K562 (cell line): ENCODE data around the gene ACSF3. TPM values are rescaled to one million over a fixed set of nuclear protein-coding genes. Genes with fewer than 3 reads are reported as not detected.

Experiments used
- ATAC-seq: fragments of 200-7000 bp; cut with Tn5 transposase; 3 replicates; pipeline ENCODE4 v1.9.1; 2020; ENCODE audit warnings: moderate library complexity
- BruUV-seq: library from RNA; stranded (reverse); fragments of 400-500 nt; replicated peaks from 2 replicates; lab custom pipeline; 2021; lab: Mats Ljungman, UMichigan
- CTCF ChIA-PET: fragments of 300-600 bp; formaldehyde crosslinking; extraction: SDS; loops from one replicate; lab custom pipeline; 2021; ENCODE audit warnings: low intra/inter-chr PET ratio; lab: Yijun Ruan, JAX
- POLR2A ChIA-PET: fragments of 300-600, 350-650 bp; sonication (Branson Sonifier 250); formaldehyde crosslinking; extraction: SDS; loops from one replicate; lab custom pipeline; 2021; ENCODE audit warnings: antibody characterized with exemption, inconsistent platforms; lab: Yijun Ruan, JAX
- DNase-seq, 4 experiments: peaks; one replicate each; pipeline versions ENCODE4 v3.0.0 to v3.0.0-alpha.2; 2011 to 2018; ENCODE audit warnings: low spot score in 3 of 4, mixed read lengths in 3 of 4; ENCODE audit errors: extremely low read depth in 1 of 4
- FAIRE-seq: peaks from 2 replicates; lab custom pipeline; 2011; peaks lifted over from hg19 to GRCh38; lab: Jason Lieb, UNC
- H2AFZ ChIP-seq: 2 replicates; pipeline ENCODE4 v1.6.0; 2011; ENCODE audit warnings: low read depth, low read length, control low read depth, inconsistent platforms
- H3K27ac ChIP-seq: fragments of 200-600 bp; 3 replicates; pipeline ENCODE4 v1.8.0; 2011; ENCODE audit warnings: low read depth, mild to moderate bottlenecking, control low read depth, inconsistent platforms, low read length, moderate library complexity, mixed read lengths; ENCODE audit errors: extremely low read depth
- H3K27me3 ChIP-seq, 2 experiments: fragments of 300-600 bp in 1 of 2; 2 replicates in 1 of 2; 3 replicates in 1 of 2; pipeline versions ENCODE4 v1.6.0 to v1.8.0; 2011; ENCODE audit warnings: inconsistent platforms in 2 of 2, low read length in 2 of 2, mild to moderate bottlenecking in 1 of 2, mixed read lengths in 1 of 2, moderate library complexity in 1 of 2; ENCODE audit not compliant: control insufficient read depth in 2 of 2, insufficient read depth in 2 of 2
- H3K36me3 ChIP-seq: fragments of 300-600 bp; 3 replicates; pipeline ENCODE4 v1.8.0; 2011; ENCODE audit warnings: mild to moderate bottlenecking, low read length, inconsistent platforms; ENCODE audit not compliant: control insufficient read depth, insufficient read depth
- H3K4me1 ChIP-seq, 2 experiments: fragments of 200-600 bp in 1 of 2; replicated peaks in 1 of 2; 2 replicates in 1 of 2; 3 replicates in 1 of 2; pipeline versions ENCODE4 v1.5.1 to v1.8.0; 2011; ENCODE audit warnings: inconsistent platforms in 2 of 2, low read length in 2 of 2, mild to moderate bottlenecking in 1 of 2, mixed read lengths in 1 of 2, moderate library complexity in 1 of 2; ENCODE audit not compliant: control insufficient read depth in 2 of 2, insufficient read depth in 2 of 2
- H3K4me2 ChIP-seq: 2 replicates; pipeline ENCODE4 v1.6.1; 2011; ENCODE audit warnings: low read length, control low read depth, inconsistent platforms, mixed read lengths; ENCODE audit not compliant: insufficient read depth
- H3K4me3 ChIP-seq: fragments of 200-600 bp; sonication (generic), shearing (Covaris generic); 2 replicates; pipeline ENCODE4 v1.5.1; 2016; ENCODE audit warnings: control low read depth, inconsistent platforms
- H3K79me2 ChIP-seq: fragments of 200-600 bp; 3 replicates; pipeline ENCODE4 v1.8.0; 2011; ENCODE audit warnings: low read length, inconsistent platforms; ENCODE audit not compliant: control insufficient read depth, insufficient read depth
- H3K9ac ChIP-seq, 2 experiments: 2 replicates each; pipeline versions ENCODE4 v1.6.0 to v1.6.1; 2011; ENCODE audit warnings: low read depth in 2 of 2, low read length in 2 of 2, control low read depth in 1 of 2, inconsistent platforms in 1 of 2, mild to moderate bottlenecking in 1 of 2, mixed read lengths in 1 of 2; ENCODE audit not compliant: insufficient read depth in 1 of 2
- H3K9me1 ChIP-seq: one replicate; pipeline ENCODE4 v1.6.0; 2011; ENCODE audit warnings: inconsistent platforms, mild to moderate bottlenecking, low read length, moderate library complexity; ENCODE audit not compliant: control insufficient read depth, insufficient read depth
- H3K9me3 ChIP-seq: replicated peaks from 2 replicates; pipeline ENCODE4 v1.5.1; 2011; ENCODE audit warnings: low read depth, low read length, inconsistent platforms; ENCODE audit not compliant: control insufficient read depth, insufficient read depth
- H4K20me1 ChIP-seq: replicated peaks from 2 replicates; pipeline ENCODE4 v1.6.1; 2011; ENCODE audit warnings: low read length, inconsistent platforms, mixed read lengths; ENCODE audit not compliant: control insufficient read depth, insufficient read depth
- BDP1 ChIP-seq: IDR thresholded peaks from 3 replicates; pipeline ENCODE4 v1.6.1; 2011; ENCODE audit not compliant: insufficient read length, insufficient read depth
- CAMTA2 ChIP-seq: fragments of 250-450 bp; sonication (Bioruptor Pico); conservative IDR thresholded peaks from 2 replicates; pipeline ENCODE4 v1.5.1; 2022
- DNMT1 ChIP-seq: fragments of 450-650 bp; IDR thresholded peaks from 2 replicates; pipeline ENCODE4 v1.6.1; 2016; ENCODE audit warnings: antibody characterized with exemption, mild to moderate bottlenecking
- ERF ChIP-seq: fragments of 450-650 bp; formaldehyde crosslinking; IDR thresholded peaks from 2 replicates; pipeline ENCODE4 v1.4.0; 2020; ENCODE audit warnings: mild to moderate bottlenecking, mixed read lengths
- FOXA3 ChIP-seq, 2 experiments: fragments of 450-650 bp in 1 of 2; sonication (generic) in 1 of 2; formaldehyde crosslinking; IDR thresholded peaks in 1 of 2; conservative IDR thresholded peaks in 1 of 2; 2 replicates each; pipeline versions ENCODE4 v1.4.0 to v1.8.0; 2020 to 2022; ENCODE audit warnings: mild to moderate bottlenecking in 2 of 2, missing genetic modification reagents in 1 of 2
- HMBOX1 ChIP-seq: sonication (generic); IDR thresholded peaks from 2 replicates; pipeline ENCODE4 v1.6.1; 2016
- HNRNPUL1 ChIP-seq: fragments of 200-400 bp; formaldehyde crosslinking; IDR thresholded peaks from 2 replicates; pipeline ENCODE4 v1.6.1; 2017; ENCODE audit warnings: low read length
- MCM5 ChIP-seq: fragments of 450-650 bp; IDR thresholded peaks from 2 replicates; pipeline ENCODE4 v1.6.1; 2016; ENCODE audit warnings: low read depth
- PML ChIP-seq: IDR thresholded peaks from 2 replicates; pipeline ENCODE4 v1.6.1; 2012; ENCODE audit warnings: low read length, inconsistent platforms
- PURB ChIP-seq: sonication (generic); formaldehyde crosslinking; IDR thresholded peaks from 2 replicates; pipeline ENCODE4 v1.9.0; 2021; ENCODE audit warnings: low read depth, mild to moderate bottlenecking, missing genetic modification reagents
- SIRT6 ChIP-seq: IDR thresholded peaks from one replicate; pipeline ENCODE4 v1.6.1; 2012; ENCODE audit warnings: low read depth, mild to moderate bottlenecking, control low read depth, inconsistent platforms, low read length, moderate library complexity
- SIX5 ChIP-seq, 2 experiments: IDR thresholded peaks; 2 replicates each; pipeline ENCODE4 v1.6.1; 2011; ENCODE audit warnings: low read length in 2 of 2, borderline replicate concordance in 1 of 2, low read depth in 1 of 2, mild to moderate bottlenecking in 1 of 2, moderate library complexity in 1 of 2; ENCODE audit not compliant: insufficient read depth in 1 of 2
- TAF1 ChIP-seq: IDR thresholded peaks from 2 replicates; pipeline ENCODE4 v1.6.1; 2011; ENCODE audit warnings: mild to moderate bottlenecking, low read length, moderate library complexity; ENCODE audit not compliant: insufficient read depth, control insufficient read depth, severe bottlenecking; ENCODE audit errors: extremely low read depth
- ZBTB34 ChIP-seq: fragments of 250-450 bp; sonication (Bioruptor Pico); IDR thresholded peaks from 2 replicates; pipeline ENCODE4 v1.8.0; 2021; ENCODE audit warnings: mild to moderate bottlenecking, moderate library complexity
- ZNF431 ChIP-seq: sonication (generic); formaldehyde crosslinking; IDR thresholded peaks from 2 replicates; pipeline ENCODE4 v1.8.0; 2022; ENCODE audit warnings: mild to moderate bottlenecking, missing genetic modification reagents
- ZNF696 ChIP-seq: fragments of 250-450 bp; sonication (Bioruptor Pico); conservative IDR thresholded peaks from 2 replicates; pipeline ENCODE4 v1.4.0; 2020; ENCODE audit warnings: mild to moderate bottlenecking, moderate library complexity
- ZNF830 ChIP-seq: fragments of 250-450 bp; sonication (Bioruptor Pico); IDR thresholded peaks from 2 replicates; pipeline ENCODE4 v1.5.0; 2021; ENCODE audit warnings: mild to moderate bottlenecking
- WGBS: fragments of 100-300 bp; shearing (Covaris generic); methylation state at CpG from one replicate; pipeline ENCODE4 v1.1.6; 2016; ENCODE audit warnings: low coverage, mixed read lengths; ENCODE audit not compliant: insufficient coverage; ENCODE audit errors: missing lambda C conversion rate; 5-methylcytosine and 5-hydroxymethylcytosine counted together
- in situ Hi-C: fragments of 300-500 bp; cut with MboI; formaldehyde crosslinking; loops from 4 replicates; pipeline ENCODE4 v1.15.0; 2018; ENCODE audit warnings: inconsistent platforms, mixed read lengths
- intact Hi-C: fragments of 100-400 bp; cut with micrococcal nuclease; formaldehyde crosslinking; loops from 2 replicates; pipeline ENCODE4 v1.14.2; 2022
- polyA plus RNA-seq, 8 experiments: library from polyadenylated mRNA; depleted of rRNA in 4 of 8; stranded (reverse) in 5 of 8; unstranded in 3 of 8; fragments of >200 nt; fragmentation: Nextera tagmentation in 2 of 8; fragmentation: Illumina TruSeq in 1 of 8; extraction: Ambion mirVana in 2 of 8; extraction: Trizol in 1 of 8; gene quantifications; 2 replicates each; pipeline versions ENCODE4 v1.2.1 to v1.2.3, GENCODE V29; 2011 to 2014; ENCODE audit warnings: inconsistent platforms in 1 of 8, missing spikeins in 1 of 8
- total RNA-seq, 7 experiments: library from RNA; depleted of rRNA in 6 of 7; stranded (reverse); fragments of >200 nt in 6 of 7; fragmentation: Illumina TruSeq in 2 of 7; extraction: Trizol in 2 of 7; gene quantifications; 2 replicates each; pipeline versions ENCODE4 v1.2.1 to v1.2.3, GENCODE V29; 2011 to 2021; ENCODE audit warnings: low replicate concordance in 1 of 7

The ACSF3 gene
- total and polyA plus RNA-seq, 9 of the 15 experiments (the other 6 are each of a cell fraction or from before 2014, with no cell fraction given), result 0.77 to 32.8 (median 14.7) TPM

GRCh38 chr16:89115216-89115861, 21.7 kb downstream of the ACSF3 start (continued):
- TF ChIP-seq ZNF431 (CRISPR knock-in tag) (no peak), ZNF830 (CRISPR knock-in tag) (no peak)
- TF ChIP-seq, all 486 proteins: peak for 49

- Histone ChIP-seq H3K27me3 (no peaks in the 10 kb centered on the region), H3K27ac (no peak overlapping the region), H3K36me3 (peaks cover 86% of the 10 kb centered on the region; the same call in 2 of the 3 replicates), H3K9me3 (no peaks in the 10 kb centered on the region), H4K20me1 (no peaks in the 10 kb centered on the region; the same call in 1 of the 2 replicates), H3K4me1 (peaks cover 13 to 39% of the 10 kb centered on the region in 2 experiments; a peak in 4 of 5 replicates), H3K79me2 (no peaks in the 10 kb centered on the region), H3K4me2 (no peak overlapping the region), H3K9me1 (no peaks in the 10 kb centered on the region), H3K9ac (no peak overlapping the region; a peak in 1 of 4 replicates), H3K4me3 (no peak overlapping the region), H2AFZ (no peak overlapping the region)
- ChIA-PET POLR2A (interaction anchor here (0.7 to 1.3 kb wide), 2 partner anchors 16 to 124 kb away, joined by 3 read pairs; no protein-coding TSS in a partner anchor), CTCF (no interaction called here)
- BruUV-seq, result no TSS peak
- no peak for ATAC-seq
- no peak for DNase-seq
- 90% methylated on average over 21 of the region's 29 CpGs for WGBS
- intact Hi-C loops, result no loop called here
- in situ Hi-C loops, result no loop called here
- no peak for FAIRE-seq
- TF ChIP-seq ERF (CRISPR knock-in tag) (no peak), PML (no peak), DNMT1 (no peak), BDP1 (no peak), SIX5 (IDR thresholded peaks at IDR 0.05; ENCODE audit: borderline replicate concordance in 1 of 2, insufficient read depth in 1 of 2, low read depth in 1 of 2, low read length in 2 of 2) (no peak), MCM5 (no peak), HMBOX1 (no peak), FOXA3 (CRISPR knock-in tag; conservative IDR thresholded peaks at IDR 0.05 in 1 of 2, IDR thresholded peaks at IDR 0.05 in 1 of 2) (no peak), SIRT6 (no peak), ZBTB34 (no peak), TAF1 (no peak), HNRNPUL1 (no peak), CAMTA2 (no peak), PURB (CRISPR knock-in tag) (no peak), ZNF696 (CRISPR knock-in tag) (no peak)
Observed at GRCh38 chr16:89116341-89117226, 22.9 kb downstream of the ACSF3 start.
